Measurements from ENCODE around the gene MYL2. TPM values are rescaled to one million over a fixed set of nuclear protein-coding genes. Genes with fewer than 3 reads are reported as not detected.
A peak's percentile ranks its signal among the peaks of the same experiment; 100 is the strongest.

MYL2 gene
- polyA plus RNA-seq, 1 donor from 2014 or later: not detected

DNA sequence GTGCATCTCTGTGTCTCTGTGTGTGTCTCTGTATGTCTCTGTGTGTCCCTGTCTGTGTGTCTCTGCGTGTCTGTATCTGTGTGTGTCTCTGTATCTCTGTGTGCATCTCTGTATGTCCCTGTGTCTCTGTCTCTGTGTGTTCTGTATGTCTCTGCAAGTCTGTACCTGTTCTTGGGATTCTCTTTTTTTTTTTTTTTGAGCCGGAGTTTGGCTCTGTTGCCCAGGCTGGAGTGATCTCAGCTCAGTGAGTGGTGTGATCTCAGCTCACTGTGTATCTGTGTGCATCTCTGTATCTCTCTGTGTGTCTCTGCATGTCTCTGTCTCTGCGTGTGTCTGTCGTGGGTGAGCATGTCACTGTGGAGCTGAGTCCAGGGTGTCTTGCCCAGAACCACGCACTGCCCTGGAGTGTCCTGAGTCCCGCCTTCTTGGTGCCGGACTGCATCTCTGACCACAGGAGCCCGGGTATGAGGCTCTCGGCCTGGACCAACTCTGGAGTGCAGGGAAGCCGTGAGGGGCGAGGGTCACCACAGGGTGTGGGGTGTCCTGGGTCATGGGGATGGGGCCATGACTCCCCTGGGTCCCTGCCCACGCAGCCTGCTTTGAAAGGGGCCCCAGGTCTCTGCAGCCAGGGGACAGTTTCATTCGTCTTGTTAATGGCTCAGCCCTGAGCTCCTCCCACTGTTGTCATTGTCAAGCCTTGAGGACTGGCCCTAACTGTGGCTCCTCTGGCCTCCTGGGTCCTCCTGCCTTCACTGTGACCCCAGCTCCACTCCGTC is 11.8 kb downstream of the MYL2 start:
- H3K9me2 ChIP-seq (ENCODE audit: insufficient read depth, low read length): no peaks in the 10 kb centered on the region
- no peaks in the 10 kb centered on the region for H3K27me3 ChIP-seq (ENCODE audit: insufficient read depth, low read depth, low read length)
- TF ChIP-seq, protein P1, sequence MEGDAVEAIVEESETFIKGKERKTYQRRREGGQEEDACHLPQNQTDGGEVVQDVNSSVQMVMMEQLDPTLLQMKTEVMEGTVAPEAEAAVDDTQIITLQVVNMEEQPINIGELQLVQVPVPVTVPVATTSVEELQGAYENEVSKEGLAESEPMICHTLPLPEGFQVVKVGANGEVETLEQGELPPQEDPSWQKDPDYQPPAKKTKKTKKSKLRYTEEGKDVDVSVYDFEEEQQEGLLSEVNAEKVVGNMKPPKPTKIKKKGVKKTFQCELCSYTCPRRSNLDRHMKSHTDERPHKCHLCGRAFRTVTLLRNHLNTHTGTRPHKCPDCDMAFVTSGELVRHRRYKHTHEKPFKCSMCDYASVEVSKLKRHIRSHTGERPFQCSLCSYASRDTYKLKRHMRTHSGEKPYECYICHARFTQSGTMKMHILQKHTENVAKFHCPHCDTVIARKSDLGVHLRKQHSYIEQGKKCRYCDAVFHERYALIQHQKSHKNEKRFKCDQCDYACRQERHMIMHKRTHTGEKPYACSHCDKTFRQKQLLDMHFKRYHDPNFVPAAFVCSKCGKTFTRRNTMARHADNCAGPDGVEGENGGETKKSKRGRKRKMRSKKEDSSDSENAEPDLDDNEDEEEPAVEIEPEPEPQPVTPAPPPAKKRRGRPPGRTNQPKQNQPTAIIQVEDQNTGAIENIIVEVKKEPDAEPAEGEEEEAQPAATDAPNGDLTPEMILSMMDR (IDR thresholded peaks at IDR 0.05; ENCODE audit: poor library complexity, severe bottlenecking): no peak
- H3K27ac ChIP-seq (ENCODE audit: low read length): no peak overlapping the region
- H3F3A ChIP-seq (ENCODE audit: insufficient read depth, low read length, poor library complexity, severe bottlenecking): no peaks in the 10 kb centered on the region
- no peaks in the 10 kb centered on the region for H3K79me2 ChIP-seq (replicated peaks; ENCODE audit: insufficient read depth, low read length)
- no peaks in the 10 kb centered on the region for H3K36me3 ChIP-seq (ENCODE audit: insufficient read depth, low read length)
- no peak overlapping the region for H2AFZ ChIP-seq (ENCODE audit: low read depth, low read length)
- H4K20me1 ChIP-seq (ENCODE audit: insufficient read depth): no peaks in the 10 kb centered on the region
- H3K4me2 ChIP-seq (ENCODE audit: low read length): no peak overlapping the region
- H3K9ac ChIP-seq (ENCODE audit: low read length): no peak overlapping the region
- H3K9me3 ChIP-seq (ENCODE audit: low read length): no peaks in the 10 kb centered on the region
- no peak overlapping the region for H3K4me3 ChIP-seq (ENCODE audit: low read length)

DNA sequence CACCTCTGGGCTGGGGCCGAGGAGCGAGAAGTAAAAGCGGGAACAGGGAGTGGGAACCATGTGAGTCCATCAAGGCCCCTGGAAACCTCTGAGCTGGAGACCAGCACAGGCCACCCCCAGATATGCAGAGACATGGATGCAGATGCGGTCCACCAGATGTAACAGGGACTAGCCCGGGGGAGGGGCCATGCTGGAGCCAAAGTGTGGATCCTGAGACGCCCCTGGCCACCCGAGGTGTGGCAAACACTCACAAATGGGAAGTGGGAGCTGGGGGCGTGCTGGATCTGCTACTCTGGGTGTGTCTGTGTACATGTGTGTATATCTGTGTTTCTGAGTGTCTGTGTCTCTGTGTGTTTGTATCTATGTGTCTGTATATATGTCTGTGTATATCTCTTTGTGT is 12.8 kb downstream of the MYL2 start:
- Histone ChIP-seq H3K79me2 (replicated peaks; ENCODE audit: insufficient read depth, low read length) (no peaks in the 10 kb centered on the region), H3K27me3 (ENCODE audit: insufficient read depth, low read depth, low read length) (no peaks in the 10 kb centered on the region), H2AFZ (ENCODE audit: low read depth, low read length) (no peak overlapping the region), H3K9me2 (ENCODE audit: insufficient read depth, low read length) (no peaks in the 10 kb centered on the region), H3K4me2 (ENCODE audit: low read length) (no peak overlapping the region), H3K27ac (ENCODE audit: low read length) (no peak overlapping the region), H3K9me3 (ENCODE audit: low read length) (no peaks in the 10 kb centered on the region), H4K20me1 (ENCODE audit: insufficient read depth) (no peaks in the 10 kb centered on the region), H3F3A (ENCODE audit: insufficient read depth, low read length, poor library complexity, severe bottlenecking) (no peaks in the 10 kb centered on the region), H3K9ac (ENCODE audit: low read length) (peak overlapping the region; percentile 3), H3K36me3 (ENCODE audit: insufficient read depth, low read length) (no peaks in the 10 kb centered on the region), H3K4me3 (ENCODE audit: low read length) (no peak overlapping the region)
- TF ChIP-seq MXI1 (conservative IDR thresholded peaks at IDR 0.05; ENCODE audit: poor library complexity, severe bottlenecking) (no peak), SMC3 (conservative IDR thresholded peaks at IDR 0.05; ENCODE audit: poor library complexity) (no peak), RAD21 (conservative IDR thresholded peaks at IDR 0.05) (no peak), POLR2AphosphoS5 (IDR thresholded peaks at IDR 0.05) (no peak), EP300 (conservative IDR thresholded peaks at IDR 0.05; ENCODE audit: poor library complexity, severe bottlenecking) (no peak), EZH2 (IDR thresholded peaks at IDR 0.05; ENCODE audit: borderline replicate concordance, insufficient read depth, low read length, poor library complexity, severe bottlenecking) (no peak), TAF1 (IDR thresholded peaks at IDR 0.05; ENCODE audit: low read depth) (no peak)
- TF ChIP-seq, protein P1 (IDR thresholded peaks at IDR 0.05; ENCODE audit: poor library complexity, severe bottlenecking): no peak
- TF ChIP-seq, protein P2, sequence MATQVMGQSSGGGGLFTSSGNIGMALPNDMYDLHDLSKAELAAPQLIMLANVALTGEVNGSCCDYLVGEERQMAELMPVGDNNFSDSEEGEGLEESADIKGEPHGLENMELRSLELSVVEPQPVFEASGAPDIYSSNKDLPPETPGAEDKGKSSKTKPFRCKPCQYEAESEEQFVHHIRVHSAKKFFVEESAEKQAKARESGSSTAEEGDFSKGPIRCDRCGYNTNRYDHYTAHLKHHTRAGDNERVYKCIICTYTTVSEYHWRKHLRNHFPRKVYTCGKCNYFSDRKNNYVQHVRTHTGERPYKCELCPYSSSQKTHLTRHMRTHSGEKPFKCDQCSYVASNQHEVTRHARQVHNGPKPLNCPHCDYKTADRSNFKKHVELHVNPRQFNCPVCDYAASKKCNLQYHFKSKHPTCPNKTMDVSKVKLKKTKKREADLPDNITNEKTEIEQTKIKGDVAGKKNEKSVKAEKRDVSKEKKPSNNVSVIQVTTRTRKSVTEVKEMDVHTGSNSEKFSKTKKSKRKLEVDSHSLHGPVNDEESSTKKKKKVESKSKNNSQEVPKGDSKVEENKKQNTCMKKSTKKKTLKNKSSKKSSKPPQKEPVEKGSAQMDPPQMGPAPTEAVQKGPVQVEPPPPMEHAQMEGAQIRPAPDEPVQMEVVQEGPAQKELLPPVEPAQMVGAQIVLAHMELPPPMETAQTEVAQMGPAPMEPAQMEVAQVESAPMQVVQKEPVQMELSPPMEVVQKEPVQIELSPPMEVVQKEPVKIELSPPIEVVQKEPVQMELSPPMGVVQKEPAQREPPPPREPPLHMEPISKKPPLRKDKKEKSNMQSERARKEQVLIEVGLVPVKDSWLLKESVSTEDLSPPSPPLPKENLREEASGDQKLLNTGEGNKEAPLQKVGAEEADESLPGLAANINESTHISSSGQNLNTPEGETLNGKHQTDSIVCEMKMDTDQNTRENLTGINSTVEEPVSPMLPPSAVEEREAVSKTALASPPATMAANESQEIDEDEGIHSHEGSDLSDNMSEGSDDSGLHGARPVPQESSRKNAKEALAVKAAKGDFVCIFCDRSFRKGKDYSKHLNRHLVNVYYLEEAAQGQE (IDR thresholded peaks at IDR 0.05; ENCODE audit: borderline replicate concordance): no peak

All from neural cell (in vitro differentiated cells).